NB4 (cell line): Measurements from ENCODE around the gene SLC22A23.

ENCODE experiments used
- POLR2A ChIP-seq: IDR thresholded peaks from 2 replicates; pipeline ENCODE4 v1.6.1; 2011; ENCODE audit warnings: mild to moderate bottlenecking; ENCODE audit not compliant: insufficient read length; ENCODE audit errors: extremely low read depth
- TF ChIP-seq, protein P1 (sequence below): IDR thresholded peaks from one replicate; pipeline ENCODE4 v1.5.1; 2012; ENCODE audit warnings: low read depth, low read length

DNA sequence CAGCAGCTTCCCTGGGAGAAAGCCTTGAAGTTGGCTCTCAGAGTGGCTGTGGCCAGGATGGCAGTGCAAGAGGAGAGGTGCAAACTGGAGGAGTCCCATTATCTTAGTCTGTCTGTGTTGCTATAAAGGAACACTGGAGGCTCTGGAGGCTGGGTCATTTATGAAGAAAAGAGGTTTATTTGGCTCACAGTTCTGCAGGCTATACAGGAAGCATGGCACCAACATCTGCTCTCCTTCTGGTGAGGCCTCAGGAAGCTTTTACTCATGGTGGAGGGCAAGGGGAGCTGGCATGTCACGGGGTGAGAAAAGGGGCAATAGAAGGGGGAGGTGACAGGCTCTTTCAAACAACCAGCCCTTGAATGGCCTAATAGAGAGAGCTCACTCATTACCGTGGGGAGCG lies 151.0 kb downstream of the SLC22A23 start:
- TF ChIP-seq, protein P1, sequence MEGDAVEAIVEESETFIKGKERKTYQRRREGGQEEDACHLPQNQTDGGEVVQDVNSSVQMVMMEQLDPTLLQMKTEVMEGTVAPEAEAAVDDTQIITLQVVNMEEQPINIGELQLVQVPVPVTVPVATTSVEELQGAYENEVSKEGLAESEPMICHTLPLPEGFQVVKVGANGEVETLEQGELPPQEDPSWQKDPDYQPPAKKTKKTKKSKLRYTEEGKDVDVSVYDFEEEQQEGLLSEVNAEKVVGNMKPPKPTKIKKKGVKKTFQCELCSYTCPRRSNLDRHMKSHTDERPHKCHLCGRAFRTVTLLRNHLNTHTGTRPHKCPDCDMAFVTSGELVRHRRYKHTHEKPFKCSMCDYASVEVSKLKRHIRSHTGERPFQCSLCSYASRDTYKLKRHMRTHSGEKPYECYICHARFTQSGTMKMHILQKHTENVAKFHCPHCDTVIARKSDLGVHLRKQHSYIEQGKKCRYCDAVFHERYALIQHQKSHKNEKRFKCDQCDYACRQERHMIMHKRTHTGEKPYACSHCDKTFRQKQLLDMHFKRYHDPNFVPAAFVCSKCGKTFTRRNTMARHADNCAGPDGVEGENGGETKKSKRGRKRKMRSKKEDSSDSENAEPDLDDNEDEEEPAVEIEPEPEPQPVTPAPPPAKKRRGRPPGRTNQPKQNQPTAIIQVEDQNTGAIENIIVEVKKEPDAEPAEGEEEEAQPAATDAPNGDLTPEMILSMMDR: no peak
- TF ChIP-seq POLR2A: no peak
